Muscle of back (tissue), 11 donors: ENCODE results near the gene FSTL3. TPM values are rescaled to one million over a fixed set of nuclear protein-coding genes. Genes with fewer than 3 reads are reported as not detected.
"Not testable (repeated sequence)": the region's sequence is repeated elsewhere in the genome, so short reads cannot be mapped to it uniquely, and the experiment has no call there.

Experiments used
- DNase-seq, 3 donors: peaks; one replicate each; pipeline versions ENCODE4 v3.0.0 to v3.0.0-alpha.2; 2013
- polyA plus RNA-seq, 10 donors: library from polyadenylated mRNA; unstranded; fragments of 120-200 nt; gene quantifications; one replicate each; pipeline ENCODE4 v1.2.1, GENCODE V29; 2013; ENCODE audit not compliant: insufficient read length in 10 of 10

FSTL3 gene
- polyA plus RNA-seq, 10 donors, result 10.7 to 19.2 (median 14.6) TPM

DNA sequence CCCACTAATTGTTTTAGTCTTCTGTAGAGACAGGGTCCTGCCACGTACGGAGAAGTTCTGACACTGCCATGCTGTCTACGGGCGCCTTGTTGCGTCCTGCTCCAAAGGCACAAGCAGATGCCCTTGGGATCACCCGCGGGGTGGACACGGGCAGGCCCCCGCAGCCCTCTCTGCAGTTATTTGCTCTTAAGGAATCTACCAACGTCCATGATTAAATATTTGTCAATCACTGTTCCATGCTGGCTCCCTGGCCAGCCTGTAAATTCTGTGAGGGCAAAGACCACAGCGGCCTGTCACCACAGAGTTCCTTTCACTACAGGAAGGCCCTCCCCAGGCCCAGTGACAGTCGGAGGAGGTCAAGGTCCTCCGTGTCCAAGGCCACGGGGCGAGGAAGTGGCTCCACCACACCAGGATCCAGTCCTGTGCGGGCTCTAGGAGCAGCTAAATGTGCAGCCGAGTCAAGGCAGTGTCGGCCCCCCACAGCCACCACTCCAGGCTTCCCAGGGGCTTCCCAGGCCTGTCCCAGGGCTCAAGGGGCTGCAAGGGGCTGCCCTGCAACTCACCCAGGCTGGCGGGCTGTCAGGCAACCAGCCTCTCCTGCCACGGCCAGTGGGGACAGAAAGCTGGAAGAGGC is 15.3 kb upstream of the FSTL3 start:
- DNase-seq, result no peak

DNA sequence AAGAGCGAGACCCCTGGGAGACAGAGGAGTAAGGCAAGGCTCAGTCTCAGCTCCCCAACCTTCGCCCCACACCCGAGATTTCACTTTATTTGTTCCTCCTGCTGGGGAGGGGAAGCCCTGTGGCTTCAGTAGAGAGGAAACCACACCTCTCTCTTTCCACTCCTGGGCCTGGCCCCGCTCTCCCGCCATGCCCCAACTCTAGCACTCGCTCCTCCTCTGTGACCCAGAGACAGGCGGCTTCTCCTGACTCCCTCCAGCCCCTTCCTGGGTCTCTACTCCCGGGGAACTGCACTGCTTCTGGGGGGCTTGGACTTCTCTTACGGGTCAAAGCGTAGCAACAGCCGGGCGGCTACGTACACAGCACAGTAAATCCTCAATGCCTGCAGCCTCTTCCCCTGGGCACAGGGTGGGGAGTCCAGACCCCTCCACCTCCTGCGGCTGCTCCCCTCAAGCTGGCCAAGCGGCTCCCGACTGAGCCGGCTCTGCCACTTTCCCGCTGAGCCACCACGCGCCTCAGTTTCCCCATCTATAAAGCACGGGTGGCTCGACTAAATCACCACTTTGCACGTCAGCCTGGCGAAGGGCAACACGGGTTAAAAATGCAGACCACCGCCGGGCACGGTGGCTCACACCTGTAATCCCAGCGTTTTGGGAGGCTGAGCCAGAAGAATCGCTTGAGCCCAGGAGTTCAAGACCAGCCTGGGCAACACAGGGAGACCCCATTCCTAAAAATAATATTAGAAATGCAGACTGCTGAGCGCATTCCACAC is 14.6 kb upstream of the FSTL3 start:
- no peak for DNase-seq

DNA sequence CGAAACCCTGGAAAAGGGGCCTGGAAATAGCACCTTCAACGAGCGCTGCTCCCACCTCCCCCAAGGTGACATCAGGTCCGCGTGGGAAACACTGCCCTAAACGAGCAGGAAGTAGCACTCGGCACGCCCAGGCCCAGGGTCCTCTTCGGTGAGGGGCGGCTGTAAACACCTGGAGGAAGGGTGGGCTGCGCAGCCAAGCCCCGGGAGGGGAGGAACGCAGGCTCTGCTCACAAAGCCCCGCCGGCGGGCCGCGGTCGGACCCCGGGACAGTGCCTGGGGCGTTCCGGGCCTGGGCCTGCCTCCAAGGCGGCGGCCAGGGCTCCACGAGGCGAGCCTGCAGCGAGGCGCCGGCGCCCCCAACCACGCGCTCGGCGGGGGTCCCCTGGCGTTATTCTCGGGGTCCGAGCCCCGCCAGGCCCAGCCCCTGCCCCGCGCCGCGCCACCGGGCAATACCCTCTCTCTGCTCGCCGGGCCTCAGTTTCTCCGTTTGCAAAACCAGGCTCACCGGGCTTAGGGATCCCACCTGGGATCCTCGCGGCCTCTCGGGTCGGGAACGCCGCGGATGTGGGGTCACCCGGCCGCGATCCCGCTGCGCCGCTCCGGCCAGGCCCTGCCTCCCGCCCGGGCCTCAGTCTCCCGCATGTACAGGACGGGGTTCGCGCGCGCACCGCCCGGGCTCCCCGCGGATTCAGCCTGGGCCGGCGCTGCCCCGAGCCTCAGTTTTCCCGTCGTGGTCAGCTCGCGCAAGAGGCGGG is 13.8 kb upstream of the FSTL3 start:
- peak in 1 of 3 donors; percentile 62 for DNase-seq

GRCh38 chr19:662962-663681 is 13.1 kb upstream of the FSTL3 start, which contains the start of gene RNF126:
Gene RNF126 (minus strand): TSS chr19:663214. CDS start chr19:663121, 93 bp downstream.
- DNase-seq, result peak; percentile 91 to 94 (median 92)

- DNase-seq, result no peak
Measured at GRCh38 chr19:663682-664117, 12.5 kb upstream of the FSTL3 start.

DNA sequence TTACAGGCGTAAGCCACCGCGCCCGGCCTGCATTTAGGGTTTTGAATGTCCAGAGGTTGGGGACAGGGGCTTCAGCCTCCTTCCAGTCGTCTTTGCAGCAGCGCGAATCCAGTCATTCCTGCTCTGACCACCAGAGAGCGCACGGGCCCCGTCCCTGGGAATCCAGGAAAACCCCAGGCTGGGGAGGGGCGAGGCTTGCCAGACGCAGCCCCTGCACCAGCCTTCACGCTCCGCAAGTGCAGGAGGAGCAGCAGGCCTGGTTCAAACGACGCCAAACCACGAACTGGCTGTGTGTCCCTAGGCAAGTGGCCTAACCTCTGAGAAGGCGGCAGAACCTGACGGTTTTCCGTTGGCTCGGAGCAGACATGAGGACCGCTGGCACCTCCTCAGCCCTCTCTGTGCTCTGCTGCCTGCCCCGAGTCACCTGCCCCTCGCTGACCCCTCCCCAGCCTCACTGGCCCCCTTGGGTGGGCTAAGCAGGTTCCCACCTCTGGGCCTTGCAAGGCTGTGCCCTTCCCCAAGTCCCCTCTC is 11.2 kb upstream of the FSTL3 start:
- DNase-seq, result peak; percentile 69 to 92 (median 84)

DNA sequence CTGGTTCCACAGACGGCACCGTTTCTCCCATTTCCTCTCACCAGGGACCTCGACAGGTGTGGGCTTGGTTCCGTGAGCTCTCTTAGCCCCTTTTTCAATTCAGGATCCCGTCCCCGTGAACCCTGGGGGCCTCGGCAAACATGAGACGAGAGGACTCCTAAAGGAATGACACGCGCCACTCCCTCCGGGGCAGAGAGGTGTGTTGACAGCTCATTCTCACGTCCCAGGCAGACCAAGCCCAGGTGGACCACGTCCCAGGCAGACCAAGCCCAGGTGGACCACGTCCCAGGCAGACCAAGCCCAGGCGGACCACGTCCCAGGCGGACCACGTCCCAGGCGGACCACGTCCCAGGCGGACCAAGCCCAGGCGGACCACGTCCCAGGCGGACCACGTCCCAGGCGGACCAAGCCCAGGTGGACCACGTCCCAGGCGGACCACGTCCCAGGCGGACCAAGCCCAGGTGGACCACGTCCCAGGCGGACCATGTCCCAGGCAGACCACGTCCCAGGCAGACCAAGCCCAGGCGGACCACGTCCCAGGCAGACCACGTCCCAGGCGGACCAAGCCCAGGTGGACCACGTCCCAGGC is 9.1 kb upstream of the FSTL3 start:
- not testable (repeated sequence) for DNase-seq

GRCh38 chr19:668675-669434 is 7.3 kb upstream of the FSTL3 start:
- not testable (repeated sequence) for DNase-seq

DNA sequence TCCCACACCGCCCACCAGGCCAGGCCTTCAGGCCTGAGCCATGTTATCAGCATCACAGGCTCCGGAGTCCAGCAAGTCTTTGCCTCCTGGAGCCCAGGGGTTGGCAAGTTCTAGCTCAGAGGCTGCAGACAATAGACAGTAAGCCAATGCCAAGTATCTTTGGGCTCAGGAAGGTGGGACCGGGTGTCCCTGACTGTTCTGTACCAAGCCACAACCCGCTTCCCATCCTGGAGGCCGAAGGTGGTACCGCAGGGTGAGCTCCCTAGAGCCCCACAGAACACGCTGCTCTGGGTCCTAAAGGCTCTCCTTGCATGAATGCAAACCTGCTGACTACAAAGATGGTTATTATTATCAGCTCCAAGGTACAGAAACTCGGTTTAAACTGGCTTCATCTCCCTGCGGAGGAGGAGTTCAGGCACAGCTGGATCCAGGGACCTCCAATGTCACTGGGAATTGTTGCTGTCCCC is 5.5 kb upstream of the FSTL3 start:
- no peak for DNase-seq

DNA sequence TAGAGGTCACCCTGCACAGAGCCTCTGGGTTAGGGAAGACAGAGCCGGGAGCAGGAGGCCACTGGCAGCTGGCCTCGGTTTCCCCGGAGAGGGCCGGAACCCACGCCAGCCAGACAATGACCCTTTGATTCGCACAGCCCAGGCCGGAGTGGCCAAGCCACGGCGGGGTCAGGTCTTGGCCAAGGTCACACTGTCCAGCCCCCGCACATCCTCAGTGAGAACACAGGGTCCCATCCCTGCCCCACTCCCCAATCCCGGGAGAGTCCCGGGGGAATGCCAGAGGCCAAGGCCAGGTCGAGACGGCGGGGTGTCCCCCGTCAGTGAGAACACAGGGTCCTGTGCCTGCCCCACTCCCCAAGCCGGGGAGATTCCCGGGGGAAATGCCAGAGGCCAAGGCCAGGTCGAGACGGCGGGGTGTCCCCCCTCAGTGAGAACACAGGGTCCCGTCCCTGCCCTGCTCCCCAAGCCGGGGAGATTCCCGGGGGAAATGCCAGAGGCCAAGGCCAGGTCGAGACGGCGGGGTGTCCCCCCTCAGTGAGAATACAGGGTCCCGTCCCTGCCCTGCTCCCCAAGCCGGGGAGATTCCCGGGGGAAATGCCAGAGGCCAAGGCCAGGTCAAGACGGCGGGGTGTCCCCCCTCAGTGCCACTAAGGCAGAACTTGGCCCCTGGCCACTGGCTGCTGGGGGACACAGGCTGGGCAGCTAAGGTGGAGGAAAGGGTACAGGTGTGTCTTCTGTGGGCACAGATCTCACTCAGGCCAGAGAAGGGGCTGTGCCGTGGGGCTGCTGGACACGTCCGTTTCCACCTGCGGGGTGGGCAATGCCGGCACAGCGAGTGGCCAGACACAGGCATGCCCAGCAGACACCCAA is 1.7 kb upstream of the FSTL3 start:
- DNase-seq, result no peak

GRCh38 chr19:676007-676338 is 219 bp upstream of the FSTL3 start:
- no peak for DNase-seq

DNA sequence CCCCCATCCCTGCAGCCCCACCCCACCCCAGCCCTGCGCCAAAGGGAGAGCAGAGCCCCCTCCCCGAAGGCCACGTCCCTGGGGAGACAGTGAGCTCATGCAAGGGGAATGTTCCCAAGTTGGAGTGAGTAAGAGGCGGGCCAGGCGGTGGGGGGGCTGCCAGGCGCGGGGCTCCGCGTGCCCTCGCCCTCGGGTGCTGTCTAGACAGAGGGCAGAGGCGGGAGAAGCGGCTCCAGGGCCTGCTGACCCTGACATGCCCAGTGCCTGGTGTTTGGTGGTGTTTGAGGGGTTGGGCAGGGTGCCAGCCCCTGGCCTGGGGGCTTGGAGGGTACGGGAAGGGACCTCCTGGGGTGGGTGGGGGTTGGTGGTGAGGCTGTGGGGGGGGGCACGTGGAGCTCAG is 1.0 kb downstream of the FSTL3 start:
- DNase-seq, result peak in 2 of 3 donors; percentile 66 to 76

- peak in 1 of 3 donors; percentile 61 for DNase-seq
Measured at GRCh38 chr19:677601-678436, 1.6 kb downstream of the FSTL3 start.

DNA sequence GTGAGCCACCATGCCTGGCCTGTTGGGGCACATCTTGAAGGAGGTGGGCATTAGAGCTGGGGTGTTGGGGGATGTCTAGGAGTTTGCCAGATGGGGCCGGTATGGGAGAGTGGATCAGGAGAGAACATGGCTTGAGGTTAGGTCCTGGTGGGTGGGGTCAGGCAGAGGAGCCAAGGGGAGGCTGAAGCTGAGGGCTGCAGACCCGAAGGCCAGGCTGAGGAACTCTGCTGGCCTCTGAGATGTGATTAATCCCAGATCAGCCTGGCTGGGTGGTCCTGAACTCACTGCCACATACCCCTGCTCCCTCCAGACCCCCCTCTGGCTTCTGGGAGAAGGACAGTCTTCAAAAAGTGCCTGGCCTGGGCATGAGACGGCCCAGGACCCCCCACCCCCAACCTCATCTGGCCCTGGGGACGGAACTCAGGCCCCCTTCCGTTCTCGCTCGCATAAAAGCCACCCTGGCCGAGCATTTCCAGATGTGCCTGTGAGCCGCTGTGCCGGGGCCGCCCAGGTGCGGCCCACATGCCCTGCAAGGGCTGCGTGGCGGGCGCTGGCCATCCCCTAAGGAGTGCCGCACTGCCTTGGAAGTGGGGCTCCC is 2.7 kb downstream of the FSTL3 start:
- DNase-seq, result peak in 1 of 3 donors; percentile 77

DNA sequence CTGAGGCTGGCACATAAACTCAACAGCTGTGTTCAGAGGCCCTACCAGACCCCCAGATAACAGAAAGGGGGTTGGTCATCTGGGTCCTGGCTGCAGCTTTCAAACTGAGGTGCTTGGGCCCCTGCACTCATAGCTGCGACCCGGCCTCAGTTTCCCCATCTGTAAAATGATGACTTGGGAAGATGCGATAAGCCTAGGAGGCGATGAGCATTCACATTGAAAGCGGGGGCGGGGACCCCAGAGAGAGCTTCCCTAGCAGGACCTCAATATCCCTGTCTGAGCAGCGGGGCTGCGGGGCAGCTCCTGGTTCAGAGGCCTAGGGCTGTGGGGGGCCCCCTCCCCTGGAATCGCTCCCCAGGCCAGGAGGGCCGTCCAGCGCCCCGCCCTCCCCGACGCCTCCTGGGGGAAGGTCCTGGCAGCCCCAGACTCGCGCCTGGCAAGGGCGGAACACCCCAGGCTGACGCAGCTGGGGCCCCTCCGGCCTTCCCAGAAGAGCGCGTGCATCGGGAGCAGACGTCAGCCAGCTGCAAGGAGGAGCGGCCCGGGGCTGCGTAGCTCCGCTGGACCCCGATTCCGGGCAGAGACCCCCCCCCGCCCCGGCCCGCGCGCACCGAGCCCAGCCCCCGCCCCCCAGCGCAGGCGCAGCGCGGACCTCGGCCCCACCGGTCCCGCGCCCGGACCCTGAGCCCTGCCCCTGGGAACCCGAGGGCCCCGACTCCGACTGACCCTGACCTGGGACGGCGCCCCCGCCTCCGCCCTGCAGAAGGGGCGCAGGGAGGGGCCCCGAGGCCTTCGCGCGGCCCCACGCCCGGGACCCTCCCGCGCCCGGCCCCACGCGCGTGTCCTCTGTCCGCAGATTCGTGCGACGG is 3.5 kb downstream of the FSTL3 start:
- peak; percentile 61 to 92 (median 86) for DNase-seq

- DNase-seq, result peak; percentile 96 to 98 (median 97)
Measured at GRCh38 chr19:680287-681028, 4.3 kb downstream of the FSTL3 start.
